Suprapubic skin (tissue), 4 donors: ENCODE results near the gene PDE9A. TPM values are rescaled to one million over a fixed set of nuclear protein-coding genes. Genes with fewer than 3 reads are reported as not detected.
A peak's percentile ranks its signal among the peaks of the same experiment; 100 is the strongest.
"Not testable (repeated sequence)": the region's sequence is repeated elsewhere in the genome, so short reads cannot be mapped to it uniquely, and the experiment has no call there.

ENCODE experiments used
- DNase-seq, 2 donors: peaks; one replicate each; pipeline ENCODE4 v3.0.0-alpha.2; 2019; ENCODE audit warnings: low spot score in 2 of 2
- H3K27ac ChIP-seq: fragments of 200-600 bp; sonication (generic); one replicate; pipeline ENCODE4 v1.5.1; 2019
- H3K27me3 ChIP-seq: fragments of 200-600 bp; sonication (generic); one replicate; pipeline ENCODE4 v1.5.1; 2019
- H3K36me3 ChIP-seq: fragments of 200-600 bp; sonication (generic); one replicate; pipeline ENCODE4 v1.5.1; 2019
- H3K4me1 ChIP-seq: fragments of 200-600 bp; sonication (generic); one replicate; pipeline ENCODE4 v1.5.1; 2019
- H3K4me3 ChIP-seq: fragments of 200-600 bp; sonication (generic); one replicate; pipeline ENCODE4 v1.5.1; 2019; ENCODE audit warnings: mild to moderate bottlenecking
- H3K9me3 ChIP-seq: fragments of 200-600 bp; sonication (generic); one replicate; pipeline ENCODE4 v1.5.1; 2019
- EP300 ChIP-seq: sonication (generic); formaldehyde crosslinking; IDR thresholded peaks from one replicate; pipeline ENCODE4 v1.6.1; 2017; ENCODE audit warnings: antibody characterized with exemption
- POLR2A ChIP-seq, 2 donors: fragments of 450-650 bp; IDR thresholded peaks; one replicate each; pipeline ENCODE4 v1.6.1; 2017; ENCODE audit warnings: antibody characterized with exemption in 2 of 2, mild to moderate bottlenecking in 2 of 2, moderate library complexity in 2 of 2
- POLR2AphosphoS5 ChIP-seq, 3 donors: sonication (generic); formaldehyde crosslinking; IDR thresholded peaks; one replicate each; pipeline ENCODE4 v1.6.1; 2017; ENCODE audit warnings: antibody characterized with exemption in 3 of 3
- WGBS: methylation state at CpG from one replicate; pipeline ENCODE4 v1.1.5; 2018; 5-methylcytosine and 5-hydroxymethylcytosine counted together
- total RNA-seq, 4 donors: library from RNA; depleted of rRNA; stranded (reverse); fragments of >200 nt; gene quantifications; one replicate each; pipeline ENCODE4 v1.1.0, GENCODE V29; 2016
- TF ChIP-seq, protein P1 (sequence below), 2 donors: fragments of 200-600 bp in 1 of 2; fragments of 450-650 bp in 1 of 2; sonication (generic) in 1 of 2; IDR thresholded peaks; one replicate each; pipeline ENCODE4 v1.5.1; 2016 to 2019; ENCODE audit warnings: antibody characterized with exemption in 2 of 2, mild to moderate bottlenecking in 1 of 2, moderate library complexity in 1 of 2

PDE9A gene
- total RNA-seq, 4 donors from 2014 or later = 4.5 to 12.0 (median 7.1) TPM

DNA sequence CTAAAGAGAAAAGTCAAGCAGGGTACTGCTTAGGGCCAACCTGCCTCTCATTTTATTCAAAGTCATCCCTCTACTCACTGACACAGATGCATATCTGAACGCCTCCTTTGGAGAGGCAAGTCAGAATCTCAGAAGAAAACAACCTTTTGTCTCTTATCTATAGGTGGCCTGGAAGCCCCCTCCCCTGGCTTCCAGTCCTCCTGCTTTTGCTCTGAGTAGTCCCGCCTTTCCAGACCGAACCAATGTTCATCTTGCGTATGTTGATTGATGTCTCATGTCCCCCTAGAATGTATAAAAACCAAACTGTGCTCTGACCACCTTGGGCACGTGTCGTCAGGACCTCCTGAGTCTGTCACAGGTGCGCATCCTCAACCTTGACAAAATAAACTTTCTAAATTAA lies 144.1 kb downstream of the PDE9A start:
- WGBS = 85% methylated on average over 7 of the region's 7 CpGs
- H3K4me3 ChIP-seq = no peak overlapping the region

DNA sequence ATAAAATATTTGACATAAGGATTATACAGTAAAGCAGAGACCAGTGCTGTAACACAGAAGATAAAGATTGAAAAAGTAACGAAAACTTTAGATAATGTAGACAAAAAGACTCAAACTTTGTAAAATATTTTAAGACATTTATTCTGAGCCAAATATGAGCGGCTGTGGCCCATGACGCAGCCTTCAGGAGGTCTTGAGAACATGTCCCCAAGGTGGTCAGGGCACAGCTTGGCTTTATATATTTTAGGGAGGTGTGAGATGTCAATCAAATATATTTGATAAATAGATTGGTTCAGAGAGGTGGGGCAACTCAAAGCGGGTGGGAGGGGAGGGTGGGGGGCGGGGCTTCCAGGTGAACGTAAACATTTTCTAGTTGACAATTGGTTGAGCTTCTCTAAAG lies 144.7 kb downstream of the PDE9A start:
- TF ChIP-seq POLR2A (IDR thresholded peaks at IDR 0.05) = no peak
- no peak for TF ChIP-seq POLR2AphosphoS5 (IDR thresholded peaks at IDR 0.05)
- no peak for TF ChIP-seq EP300
- TF ChIP-seq, protein P1, sequence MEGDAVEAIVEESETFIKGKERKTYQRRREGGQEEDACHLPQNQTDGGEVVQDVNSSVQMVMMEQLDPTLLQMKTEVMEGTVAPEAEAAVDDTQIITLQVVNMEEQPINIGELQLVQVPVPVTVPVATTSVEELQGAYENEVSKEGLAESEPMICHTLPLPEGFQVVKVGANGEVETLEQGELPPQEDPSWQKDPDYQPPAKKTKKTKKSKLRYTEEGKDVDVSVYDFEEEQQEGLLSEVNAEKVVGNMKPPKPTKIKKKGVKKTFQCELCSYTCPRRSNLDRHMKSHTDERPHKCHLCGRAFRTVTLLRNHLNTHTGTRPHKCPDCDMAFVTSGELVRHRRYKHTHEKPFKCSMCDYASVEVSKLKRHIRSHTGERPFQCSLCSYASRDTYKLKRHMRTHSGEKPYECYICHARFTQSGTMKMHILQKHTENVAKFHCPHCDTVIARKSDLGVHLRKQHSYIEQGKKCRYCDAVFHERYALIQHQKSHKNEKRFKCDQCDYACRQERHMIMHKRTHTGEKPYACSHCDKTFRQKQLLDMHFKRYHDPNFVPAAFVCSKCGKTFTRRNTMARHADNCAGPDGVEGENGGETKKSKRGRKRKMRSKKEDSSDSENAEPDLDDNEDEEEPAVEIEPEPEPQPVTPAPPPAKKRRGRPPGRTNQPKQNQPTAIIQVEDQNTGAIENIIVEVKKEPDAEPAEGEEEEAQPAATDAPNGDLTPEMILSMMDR (IDR thresholded peaks at IDR 0.05) = no peak
- no peaks in the 10 kb centered on the region for H3K9me3 ChIP-seq
- H3K27me3 ChIP-seq = peaks cover 15% of the 10 kb centered on the region
- no peak overlapping the region for H3K27ac ChIP-seq
- no peak overlapping the region for H3K4me3 ChIP-seq
- H3K36me3 ChIP-seq = no peaks in the 10 kb centered on the region
- DNase-seq = no peak
- 85% methylated on average over 6 of the region's 6 CpGs for WGBS
- H3K4me1 ChIP-seq = no peaks in the 10 kb centered on the region

More for the DNA sequence above, 144.1 kb downstream of the PDE9A start:
- no peak for DNase-seq
- Histone ChIP-seq H3K27ac (no peak overlapping the region), H3K36me3 (no peaks in the 10 kb centered on the region), H3K27me3 (peaks cover 15% of the 10 kb centered on the region), H3K9me3 (no peaks in the 10 kb centered on the region), H3K4me1 (no peaks in the 10 kb centered on the region)
- TF ChIP-seq POLR2A (IDR thresholded peaks at IDR 0.05) (no peak), POLR2AphosphoS5 (IDR thresholded peaks at IDR 0.05) (no peak), EP300 (no peak)
- TF ChIP-seq, protein P1 (IDR thresholded peaks at IDR 0.05) = no peak

DNA sequence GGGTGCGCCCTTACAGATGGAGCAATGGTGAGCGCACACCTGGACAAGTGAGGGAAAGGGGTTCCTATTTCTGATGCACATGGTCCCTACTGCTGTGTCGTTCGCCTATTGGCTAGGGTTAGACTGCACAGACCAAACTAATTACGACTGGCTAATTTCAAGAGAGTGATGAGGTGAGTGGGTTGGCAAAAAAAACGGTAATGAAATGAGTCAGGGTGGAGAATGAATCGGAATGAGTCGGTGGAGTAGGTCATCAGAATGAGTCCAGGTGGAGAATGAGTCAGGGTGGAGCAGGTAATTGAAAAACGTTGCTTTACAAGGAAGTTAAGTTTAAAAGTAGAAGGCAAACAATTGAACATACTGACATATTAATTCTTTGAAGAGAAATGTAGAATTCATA lies 146.1 kb downstream of the PDE9A start:
- no peak overlapping the region for H3K27ac ChIP-seq
- WGBS = 70% methylated on average over 9 of the region's 9 CpGs
- H3K36me3 ChIP-seq = no peaks in the 10 kb centered on the region

GRCh38 chr21:42799948-42800347 lies 146.5 kb downstream of the PDE9A start:
- Histone ChIP-seq H3K27ac (no peak overlapping the region), H3K36me3 (no peaks in the 10 kb centered on the region), H3K9me3 (no peaks in the 10 kb centered on the region), H3K4me3 (no peak overlapping the region), H3K27me3 (no peaks in the 10 kb centered on the region), H3K4me1 (no peaks in the 10 kb centered on the region)
- DNase-seq = peak in 1 of 2 donors; percentile 14
- WGBS = 83% methylated on average over 5 of the region's 5 CpGs
- TF ChIP-seq POLR2A (IDR thresholded peaks at IDR 0.05) (no peak), EP300 (no peak), POLR2AphosphoS5 (IDR thresholded peaks at IDR 0.05) (no peak)
- TF ChIP-seq, protein P1 (IDR thresholded peaks at IDR 0.05) = no peak

More for the DNA sequence above, 146.1 kb downstream of the PDE9A start:
- no peak for TF ChIP-seq POLR2A (IDR thresholded peaks at IDR 0.05)
- TF ChIP-seq, protein P1 (IDR thresholded peaks at IDR 0.05) = no peak
- no peak for TF ChIP-seq EP300
- no peak for TF ChIP-seq POLR2AphosphoS5 (IDR thresholded peaks at IDR 0.05)
- Histone ChIP-seq H3K4me1 (no peaks in the 10 kb centered on the region), H3K9me3 (no peaks in the 10 kb centered on the region), H3K4me3 (no peak overlapping the region), H3K27me3 (peaks cover under 1% of the 10 kb centered on the region)
- DNase-seq = no peak

DNA sequence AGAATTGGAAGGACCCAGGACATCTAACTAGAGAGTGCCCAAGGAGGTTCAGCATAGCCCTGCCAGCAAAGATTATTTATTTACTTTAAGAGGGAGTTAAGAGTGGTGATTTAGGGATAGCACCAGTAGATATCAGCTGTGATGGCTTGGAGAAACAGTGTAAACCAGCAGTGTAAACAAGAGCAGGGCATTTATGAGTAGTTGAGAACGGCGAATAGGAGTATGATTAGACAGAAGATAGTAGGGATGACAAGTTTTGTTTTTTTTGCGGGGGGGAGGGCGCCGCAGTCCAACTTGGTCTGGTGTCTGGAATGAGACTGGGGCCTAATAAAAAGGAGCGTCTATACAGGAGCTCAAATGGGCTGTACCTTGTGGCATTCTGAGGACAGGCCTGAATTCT lies 148.2 kb downstream of the PDE9A start:
- H3K36me3 ChIP-seq, H3K9me3 ChIP-seq, H3K4me1 ChIP-seq, DNase-seq, H3K4me3 ChIP-seq, H3K27me3 ChIP-seq, H3K27ac ChIP-seq: not testable (repeated sequence)
- WGBS = 82% methylated on average over 6 of the region's 6 CpGs

DNA sequence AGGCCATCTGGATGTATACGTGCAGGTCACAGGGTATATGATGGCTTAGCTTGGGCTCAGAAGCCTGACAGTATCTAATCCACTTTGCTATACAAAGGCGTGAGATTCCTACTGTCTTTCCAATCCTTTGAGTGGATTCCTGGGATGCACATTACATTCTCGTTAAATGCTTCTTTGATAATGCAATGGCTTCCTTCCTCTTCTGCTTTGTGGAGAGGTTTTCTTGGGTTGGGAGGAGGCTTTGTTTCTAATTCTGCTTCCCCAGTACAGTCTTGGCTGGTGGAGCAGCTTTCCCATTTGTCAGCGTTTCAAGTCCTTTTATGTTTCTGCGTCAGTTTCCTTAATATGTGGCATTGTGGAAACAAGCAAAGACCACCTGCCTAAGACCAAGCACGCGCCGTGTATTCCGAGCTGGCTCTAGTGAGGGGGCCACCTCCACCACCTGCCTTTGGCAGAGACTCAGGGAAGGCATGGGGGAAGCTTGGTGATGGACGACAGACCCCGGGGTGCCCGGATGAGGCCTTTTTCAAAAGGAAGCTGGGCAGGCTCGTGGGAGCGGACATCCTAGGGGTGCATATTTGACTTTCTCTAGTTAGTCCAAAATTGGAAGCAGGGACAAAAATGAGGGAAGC lies 153.2 kb downstream of the PDE9A start:
- WGBS = 72% methylated on average over 14 of the region's 14 CpGs
- Histone ChIP-seq H3K9me3 (no peaks in the 10 kb centered on the region), H3K4me1 (no peaks in the 10 kb centered on the region), H3K36me3 (no peaks in the 10 kb centered on the region), H3K27ac (no peak overlapping the region), H3K4me3 (no peak overlapping the region), H3K27me3 (peaks cover 6% of the 10 kb centered on the region)
- no peak for TF ChIP-seq EP300
- no peak for TF ChIP-seq POLR2AphosphoS5 (IDR thresholded peaks at IDR 0.05)
- no peak for TF ChIP-seq POLR2A (IDR thresholded peaks at IDR 0.05)
- TF ChIP-seq, protein P1 (IDR thresholded peaks at IDR 0.05) = no peak
- no peak for DNase-seq

GRCh38 chr21:42807293-42807895 lies 154.0 kb downstream of the PDE9A start:
- not testable (repeated sequence) for H3K4me3 ChIP-seq, H3K27me3 ChIP-seq, H3K9me3 ChIP-seq, DNase-seq, H3K36me3 ChIP-seq, H3K27ac ChIP-seq, H3K4me1 ChIP-seq
- 69% methylated on average over 16 of the region's 16 CpGs for WGBS
